HG02870 (cell line): ENCODE measurements around the gene POPDC2.
"Not testable (repeated sequence)": the region's sequence is repeated elsewhere in the genome, so short reads cannot be mapped to it uniquely, and the experiment has no call there.

Source experiments
- ATAC-seq: cut with Tn5 transposase; IDR thresholded peaks from one replicate; pipeline ENCODE4 v1.9.1; 2021; ENCODE audit warnings: mild to moderate bottlenecking, moderate library complexity; ENCODE audit not compliant: unreplicated experiment

Gene POPDC2

DNA sequence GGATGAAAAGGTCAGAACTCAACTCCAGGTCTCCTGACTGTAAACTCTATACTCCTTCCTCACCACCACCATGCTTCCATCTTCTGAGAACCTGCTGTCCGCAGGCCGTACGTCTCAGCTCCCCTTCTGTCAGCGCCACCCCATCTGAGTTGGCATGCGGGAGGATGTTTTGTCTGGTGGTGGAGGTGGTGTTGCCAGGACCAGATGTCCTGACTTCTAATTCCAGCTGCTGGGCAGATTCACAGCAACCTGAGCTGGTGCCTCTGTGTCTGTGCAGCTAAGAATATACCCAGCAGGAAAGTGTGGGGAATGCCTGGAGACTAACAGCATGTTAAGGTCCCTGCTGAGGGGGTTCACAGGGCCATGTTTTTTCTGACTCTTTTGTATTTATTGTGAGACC is 39.5 kb downstream of the POPDC2 start:
- no peak for ATAC-seq

DNA sequence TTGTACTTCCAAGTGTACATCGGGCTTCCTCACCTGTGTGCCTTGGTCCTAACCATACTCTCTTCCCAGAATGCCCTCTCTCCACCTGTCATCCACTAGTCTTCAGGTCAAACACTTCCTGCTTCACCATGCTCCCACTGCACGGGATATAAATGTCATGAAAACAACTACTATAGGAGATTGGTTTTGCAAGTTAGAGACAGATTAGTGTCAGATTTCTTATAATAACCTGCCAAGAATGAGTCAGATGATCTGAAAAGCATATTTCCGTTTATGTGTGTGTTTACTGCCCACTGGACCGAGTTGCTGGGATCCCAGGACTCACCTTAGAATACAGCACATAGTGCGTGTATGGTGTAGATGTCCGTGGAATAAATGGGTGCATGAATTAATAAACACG is 41.3 kb downstream of the POPDC2 start:
- no peak for ATAC-seq

DNA sequence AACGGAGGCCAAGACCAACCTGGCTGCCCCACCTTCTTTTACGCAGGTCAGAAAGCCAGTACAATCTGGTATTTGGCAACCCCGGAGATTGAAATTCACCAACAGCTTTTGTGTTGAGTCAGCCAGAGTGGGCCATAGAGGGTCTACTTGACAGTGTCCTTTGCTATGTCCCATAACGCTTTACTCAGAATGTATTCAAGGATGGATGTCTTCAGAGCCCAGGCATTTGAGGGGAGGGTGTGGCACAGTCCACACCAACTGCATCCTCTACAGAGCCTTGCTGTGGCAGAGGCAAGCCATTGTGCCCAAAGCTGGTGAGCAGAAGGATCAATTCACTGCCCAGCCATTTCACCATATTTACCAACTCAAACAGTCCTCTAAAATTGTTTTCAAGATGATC is 44.3 kb downstream of the POPDC2 start:
- ATAC-seq, result no peak

DNA sequence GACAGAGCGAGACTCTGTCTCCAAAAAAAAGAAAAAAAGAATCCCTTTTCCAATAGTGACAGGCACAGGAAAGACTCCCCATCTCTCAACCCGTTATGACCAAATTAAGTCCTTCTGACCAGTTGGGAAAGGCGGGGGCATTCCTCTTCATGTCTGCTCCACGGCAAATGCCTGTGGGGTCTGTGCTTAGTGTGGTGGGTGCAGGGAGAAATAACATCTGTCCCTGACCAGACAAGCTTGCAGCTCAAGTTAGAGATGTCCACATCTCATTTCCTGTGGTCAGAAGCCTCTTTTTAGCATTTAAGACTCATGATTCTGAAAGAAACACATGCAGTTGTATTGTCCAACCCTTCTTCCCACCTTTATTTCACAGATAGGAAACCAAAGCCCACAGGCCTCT is 46.5 kb downstream of the POPDC2 start:
- no peak for ATAC-seq

DNA sequence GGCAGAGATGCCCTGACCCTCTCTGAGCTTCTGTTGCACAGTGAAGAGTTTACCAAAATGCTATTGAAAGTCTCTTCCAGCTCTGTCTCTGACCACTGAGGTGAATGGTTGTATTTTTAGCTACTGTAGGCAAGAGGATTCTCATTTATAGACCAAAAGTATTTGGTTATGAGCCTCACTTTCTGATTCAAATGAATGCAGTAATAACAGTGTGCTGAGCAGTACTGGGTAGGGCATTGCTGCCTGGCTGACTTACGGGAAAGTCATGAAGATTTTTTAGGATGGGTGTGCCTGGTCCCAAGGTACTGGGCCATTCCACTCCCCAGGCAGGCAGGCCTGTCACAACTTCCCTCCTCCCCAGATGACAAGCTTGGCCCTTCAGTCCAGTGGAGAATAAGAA is 47.2 kb downstream of the POPDC2 start:
- peak; percentile 51 for ATAC-seq

DNA sequence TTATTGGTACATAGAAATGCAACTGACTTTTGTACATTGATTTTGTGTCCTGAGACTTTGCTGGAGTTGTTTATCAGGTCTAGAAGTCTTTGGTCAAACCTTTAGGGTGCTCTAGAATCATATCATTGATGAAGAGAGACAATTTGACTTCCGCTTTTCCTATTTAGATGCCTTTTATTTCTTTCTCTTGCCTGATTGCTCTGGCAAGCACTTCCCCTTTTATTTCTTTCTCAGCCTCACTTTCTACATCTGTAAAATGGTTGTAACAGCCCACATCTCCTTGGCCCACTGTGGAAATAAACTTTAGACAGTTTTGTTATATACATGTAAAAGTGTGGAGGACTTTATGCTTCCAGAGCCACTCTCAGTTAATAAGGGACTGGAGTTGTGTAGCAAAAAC is 48.7 kb downstream of the POPDC2 start:
- ATAC-seq, result no peak

DNA sequence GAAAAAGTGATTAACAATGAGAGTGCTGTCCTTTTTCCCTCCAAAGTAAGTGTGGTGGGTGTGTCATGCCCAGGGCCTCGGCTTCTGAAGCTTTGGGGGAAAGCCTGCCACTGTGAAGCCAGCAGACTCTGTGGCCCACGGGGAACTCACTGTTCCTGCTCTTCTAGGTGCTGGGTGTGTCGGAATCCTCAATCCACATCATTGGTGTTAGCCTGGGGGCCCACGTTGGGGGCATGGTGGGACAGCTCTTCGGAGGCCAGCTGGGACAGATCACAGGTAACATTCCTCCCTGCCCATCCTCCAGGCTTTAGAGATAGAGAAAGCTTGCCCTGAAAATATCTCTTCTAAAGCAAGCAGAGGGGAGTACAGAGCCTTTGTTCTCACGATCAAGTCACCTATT is 51.1 kb downstream of the POPDC2 start:
- no peak for ATAC-seq

DNA sequence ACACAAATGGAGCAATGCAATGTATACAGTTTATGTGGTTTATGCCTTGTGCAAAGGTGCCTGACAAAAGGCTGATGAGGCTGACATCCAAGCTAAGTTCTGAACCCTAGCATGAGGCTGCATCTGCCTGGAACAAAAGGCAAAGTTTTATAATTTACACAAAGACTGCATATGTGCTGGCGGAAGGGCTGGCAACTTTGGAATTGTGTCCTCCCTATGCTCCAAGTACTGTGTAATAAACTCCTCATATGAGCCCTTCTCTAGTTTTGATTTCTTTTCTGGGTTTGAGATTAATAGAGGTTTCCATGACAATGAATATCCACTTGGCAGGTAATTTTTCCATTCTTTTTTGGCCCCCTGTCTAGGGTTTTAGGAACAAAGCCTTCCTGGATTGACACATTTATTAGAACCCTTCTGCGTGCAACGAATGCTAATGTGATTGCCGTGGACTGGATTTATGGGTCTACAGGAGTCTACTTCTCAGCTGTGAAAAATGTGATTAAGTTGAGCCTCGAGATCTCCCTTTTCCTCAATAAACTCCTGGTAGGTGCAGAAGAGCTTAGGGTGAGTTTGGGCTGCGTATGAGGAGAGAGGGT is 51.9 kb downstream of the POPDC2 start:
- ATAC-seq, result no peak

DNA sequence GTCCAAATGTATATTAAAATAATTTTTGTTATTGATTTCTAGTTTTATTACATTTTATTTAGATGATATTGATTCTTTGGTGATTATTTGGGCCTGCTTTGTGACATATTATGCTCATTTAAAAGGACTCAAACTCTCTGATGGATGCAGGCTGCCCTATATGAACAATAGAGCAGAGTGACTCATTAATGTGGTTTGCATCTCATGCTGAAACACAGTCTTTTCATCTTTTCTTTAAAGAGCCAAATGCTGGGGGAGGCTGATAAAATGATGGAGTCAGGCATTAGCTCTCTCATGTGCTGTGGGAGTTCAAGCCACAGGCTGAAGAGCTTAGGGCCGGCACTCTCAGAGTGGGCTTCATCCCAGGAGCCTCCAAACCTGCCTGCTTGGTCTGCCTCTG is 55.5 kb downstream of the POPDC2 start:
- no peak for ATAC-seq

DNA sequence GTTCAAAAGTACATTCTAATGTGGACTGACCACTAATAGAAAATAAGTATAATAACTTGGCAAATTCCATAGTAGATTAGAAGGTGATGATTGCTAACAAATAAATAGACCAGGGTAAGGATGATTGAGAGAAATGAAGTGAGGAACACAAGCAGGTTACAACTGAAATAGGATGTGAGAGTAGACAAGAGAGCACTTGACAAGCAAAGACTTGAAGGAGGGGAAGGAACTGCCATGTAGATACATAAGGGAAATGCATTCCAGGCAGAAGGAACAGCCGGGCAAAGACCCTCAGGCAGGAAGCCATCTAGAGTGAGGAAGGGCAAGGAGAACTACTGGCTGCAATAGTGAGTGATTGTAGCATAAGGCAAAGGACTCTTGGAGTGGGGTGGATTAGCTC is 57.7 kb downstream of the POPDC2 start:
- no peak for ATAC-seq

DNA sequence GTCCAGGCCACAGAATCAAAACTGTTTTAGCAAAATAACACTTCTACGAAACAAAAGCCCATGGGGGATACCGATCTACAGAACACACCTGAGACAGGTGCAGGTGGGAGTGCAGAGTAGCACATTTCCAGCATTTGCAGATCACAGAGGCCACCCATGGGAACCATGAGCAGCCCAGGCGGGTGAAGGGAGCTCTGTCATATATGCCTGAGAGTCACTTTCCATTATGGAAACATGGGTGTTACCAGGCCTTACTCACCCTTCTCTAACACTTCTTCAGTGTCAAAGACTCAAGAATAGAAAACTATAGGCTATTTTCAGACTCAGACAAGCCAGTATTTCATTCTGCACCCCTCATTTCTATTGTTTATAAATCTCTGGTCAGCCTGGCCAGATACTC is 59.2 kb downstream of the POPDC2 start:
- ATAC-seq, result no peak

DNA sequence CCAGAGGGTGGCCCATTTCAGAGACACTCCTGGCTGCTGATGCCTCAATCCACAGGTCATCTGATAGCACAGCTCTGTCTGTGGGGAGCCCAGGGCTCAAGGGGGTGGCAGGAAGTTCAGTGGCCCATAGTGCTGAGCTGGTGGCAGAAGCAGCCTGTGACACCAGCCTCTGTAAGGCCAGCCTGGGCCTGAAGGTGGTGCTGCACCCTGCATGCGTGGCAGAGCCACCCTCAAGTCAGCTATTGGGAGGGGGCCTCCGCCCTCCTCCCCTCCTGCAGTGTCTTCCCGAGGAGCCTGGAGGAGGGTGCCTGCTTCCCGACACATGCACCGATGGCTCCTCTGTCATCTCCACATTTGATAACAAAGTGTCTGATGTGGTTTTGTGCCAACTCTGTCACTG is 59.7 kb downstream of the POPDC2 start:
- peak; percentile 44 for ATAC-seq

DNA sequence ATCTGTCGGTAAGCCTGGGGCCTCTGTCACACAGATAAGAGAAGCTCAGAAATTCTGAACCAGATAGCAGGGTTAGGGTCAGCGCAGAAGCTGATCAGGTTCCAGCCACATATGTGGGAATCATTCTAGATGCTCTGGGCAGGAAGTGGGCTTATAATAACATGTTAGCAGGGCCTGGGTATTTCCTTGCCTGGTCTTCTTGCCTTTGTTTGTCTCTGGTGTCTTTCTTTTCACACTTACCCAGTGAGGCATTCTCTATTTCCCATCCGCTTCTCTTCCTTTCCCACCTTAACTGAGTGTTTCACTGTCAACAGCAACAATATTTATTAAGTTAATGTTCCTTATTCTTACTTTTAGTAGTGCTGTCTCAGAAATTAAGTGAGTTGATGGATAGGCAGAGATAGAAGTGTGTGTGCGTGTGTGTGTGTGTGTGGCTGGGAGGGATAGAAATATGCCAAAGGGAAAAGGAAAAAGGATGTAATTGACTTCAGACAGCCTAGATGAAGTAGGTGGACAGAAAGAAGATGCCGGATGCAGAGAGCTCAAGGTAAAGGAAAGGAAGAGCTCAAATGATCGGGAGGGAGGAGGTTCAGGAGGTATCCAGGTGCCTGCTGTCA is 60.7 kb downstream of the POPDC2 start:
- ATAC-seq, result no peak

DNA sequence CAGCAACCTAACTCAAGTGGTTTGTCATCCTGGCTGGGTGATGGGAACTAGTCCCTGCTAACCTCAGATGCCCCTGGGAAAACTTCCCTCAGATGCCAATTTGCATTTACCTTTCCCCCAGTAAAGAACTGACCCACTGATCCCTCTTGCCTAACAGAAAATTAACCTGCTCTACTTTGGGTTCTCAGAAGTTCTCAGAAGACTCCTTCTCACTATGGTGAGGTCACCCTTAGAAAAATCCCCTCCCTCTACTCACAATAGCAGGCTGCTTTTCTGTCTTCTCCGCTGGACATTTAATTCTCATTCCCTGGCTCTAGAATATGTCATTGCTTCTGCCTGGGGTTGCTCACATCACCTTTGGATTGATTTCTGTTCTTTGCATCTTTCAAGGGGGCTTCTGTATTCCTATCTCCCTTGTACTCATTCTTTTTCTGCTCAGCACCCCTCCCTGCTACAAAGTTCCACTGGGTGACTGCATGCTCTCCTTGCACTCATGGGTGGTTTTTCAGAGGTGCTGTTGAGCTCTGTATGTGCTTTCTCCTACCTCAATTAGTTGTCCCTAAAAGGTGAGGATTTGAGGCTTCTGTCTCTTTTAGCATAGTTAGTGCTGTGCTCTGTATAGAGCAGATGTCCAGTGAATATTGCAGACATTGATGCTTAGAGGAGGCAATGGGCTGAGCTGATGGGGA is 61.8 kb downstream of the POPDC2 start:
- peak; percentile 46 for ATAC-seq

DNA sequence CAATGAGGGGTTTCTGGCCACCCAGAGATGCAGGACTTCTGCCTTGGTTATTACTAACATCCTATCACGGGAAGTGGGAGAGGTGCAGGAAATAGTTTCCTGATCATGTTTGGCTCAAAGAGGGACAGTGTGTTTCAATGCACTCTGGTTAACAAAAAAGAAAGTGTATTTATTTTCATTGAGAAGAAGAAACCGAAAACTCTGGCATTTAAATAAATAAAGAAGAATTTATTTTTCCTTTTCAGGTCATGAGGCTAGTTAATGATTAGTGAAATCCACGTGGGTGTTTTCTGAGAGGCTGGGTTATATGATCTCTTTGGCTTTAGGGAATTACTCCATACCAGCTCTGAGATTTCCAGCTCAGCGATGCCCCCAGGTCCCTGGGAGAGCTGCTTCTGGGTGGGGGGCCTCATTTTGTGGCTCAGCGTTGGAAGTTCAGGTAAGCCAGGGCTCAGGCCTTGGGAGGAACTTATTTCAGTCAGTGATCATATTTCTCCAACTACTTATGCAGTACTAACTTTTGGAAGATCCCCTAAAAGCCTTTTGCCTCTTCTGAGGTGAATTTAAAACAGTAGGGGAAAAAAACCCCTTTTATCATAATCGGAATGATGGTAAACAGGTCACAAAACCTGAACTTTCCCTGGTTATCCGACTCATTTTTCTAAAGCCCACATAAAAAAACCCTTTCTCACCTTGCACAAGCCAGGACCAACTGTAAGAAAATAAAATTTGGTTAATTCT is 62.7 kb downstream of the POPDC2 start, which contains the start of gene PLA1A:
Gene PLA1A, plus strand, starts transcription at position 338 of the 741 bp plus-strand sequence. Its CDS starts 29 bp downstream, at position 367.
- ATAC-seq, result no peak

DNA sequence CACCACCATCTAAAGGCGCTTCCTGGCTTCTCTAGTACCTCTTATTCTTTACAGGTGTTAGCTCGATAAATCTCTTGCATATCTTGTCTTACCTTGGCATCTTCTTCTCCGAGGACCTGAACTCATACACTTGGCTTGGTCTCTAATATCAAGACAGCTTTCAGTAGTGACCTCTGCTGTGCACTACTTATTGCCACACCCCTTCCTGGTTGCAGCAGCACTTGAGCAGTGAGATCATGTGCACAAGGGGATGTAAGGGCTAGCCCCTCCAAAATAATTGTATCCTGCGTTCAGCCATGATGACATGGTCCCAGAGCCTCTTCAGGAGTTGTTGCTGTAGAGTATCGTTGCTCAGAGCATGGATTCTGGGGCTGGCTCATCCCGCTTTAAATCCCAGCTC is 64.0 kb downstream of the POPDC2 start:
- no peak for ATAC-seq

DNA sequence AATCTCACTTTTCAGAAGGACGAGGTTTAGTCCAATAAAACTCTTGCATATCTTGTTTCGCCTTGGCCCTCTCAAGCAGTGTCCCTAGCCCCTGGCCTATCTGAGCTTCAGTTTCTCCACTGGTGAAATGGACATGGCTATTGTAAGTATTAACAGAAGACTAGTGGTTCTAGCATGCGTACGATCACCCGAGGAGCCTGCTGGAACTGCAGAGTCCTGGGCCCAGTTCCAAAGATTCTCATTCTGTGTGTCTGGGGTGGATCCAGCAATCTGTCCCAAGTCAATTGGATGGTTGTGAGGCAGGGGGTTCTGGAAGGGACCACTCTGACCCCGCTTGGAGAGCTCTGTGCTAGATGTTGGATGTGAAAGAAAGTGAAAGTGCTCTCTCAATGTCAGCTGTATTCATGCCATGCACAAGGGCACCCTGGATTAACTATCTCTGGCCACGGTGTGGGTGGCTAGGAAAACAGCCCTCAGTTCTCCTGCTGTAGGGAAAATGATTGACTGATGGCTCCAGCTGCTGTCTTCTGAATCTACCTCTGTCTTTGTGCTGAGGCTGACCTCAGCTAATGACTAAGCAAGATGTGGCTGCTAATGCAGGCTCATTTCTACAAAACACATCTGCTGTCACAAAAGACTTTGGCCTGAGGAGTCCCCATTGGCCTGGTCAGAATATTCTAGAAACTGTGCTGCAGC is 64.6 kb downstream of the POPDC2 start:
- no peak for ATAC-seq

DNA sequence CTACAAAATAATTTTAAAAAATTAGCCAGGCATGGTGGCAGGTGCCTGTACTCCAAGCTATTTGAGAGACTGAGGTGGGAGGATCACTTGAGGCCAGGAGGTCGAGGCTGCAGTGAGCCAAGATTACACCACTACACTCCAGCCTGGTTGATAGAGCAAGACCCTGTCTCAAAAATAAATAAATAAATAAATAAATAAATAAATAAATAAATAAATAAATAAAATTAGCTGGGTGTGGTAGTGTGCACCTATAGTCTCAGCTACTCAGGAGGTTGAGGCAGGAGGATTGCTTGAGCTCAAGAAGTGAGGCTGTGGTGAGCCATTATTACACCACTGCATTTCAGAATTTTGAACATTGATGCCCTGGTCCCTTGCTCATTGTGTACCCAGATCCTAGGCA is 65.5 kb downstream of the POPDC2 start:
- not testable (repeated sequence) for ATAC-seq

DNA sequence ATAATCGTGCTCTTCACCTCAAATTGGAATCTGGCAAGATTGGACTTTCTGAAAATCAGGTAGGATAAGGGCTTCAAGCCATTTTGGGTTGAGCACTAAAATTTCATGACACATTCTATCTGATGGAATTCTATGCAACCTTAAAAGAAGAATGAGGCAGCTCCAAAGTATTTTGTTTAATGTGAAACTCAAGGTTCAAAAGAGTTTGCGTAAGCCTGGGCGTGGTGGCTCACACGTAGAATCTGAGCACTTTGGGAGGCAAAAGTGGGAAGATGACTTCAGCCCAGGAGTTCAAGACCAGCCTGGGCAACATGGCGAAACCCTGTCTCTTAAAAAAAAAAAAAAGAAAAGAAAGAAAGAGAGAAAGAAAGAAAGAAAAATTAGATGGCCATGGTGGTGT is 66.3 kb downstream of the POPDC2 start:
- ATAC-seq, result no peak

DNA sequence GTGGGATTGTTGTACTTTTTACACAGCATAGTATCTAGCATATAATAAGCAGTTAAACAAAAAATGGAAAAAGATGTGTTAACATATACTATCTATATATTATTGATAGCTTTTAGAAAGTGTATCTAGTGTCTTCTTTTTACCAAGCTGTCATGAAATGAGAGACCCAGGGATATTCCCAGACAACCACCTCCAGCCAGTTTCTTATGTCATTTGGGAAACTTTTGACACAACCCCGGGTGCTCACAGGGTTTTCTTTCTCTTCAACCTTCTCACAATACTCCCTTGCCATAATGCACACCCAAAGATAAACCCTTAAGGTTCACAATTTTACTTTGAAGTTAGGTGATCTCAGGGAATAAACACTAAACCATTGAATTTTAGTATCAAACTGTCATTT is 67.5 kb downstream of the POPDC2 start:
- ATAC-seq, result no peak
